Suprapubic skin (tissue), 3 donors: ENCODE results near the gene CENPO.

ENCODE experiments used
- EP300 ChIP-seq: sonication (generic); formaldehyde crosslinking; IDR thresholded peaks from one replicate; pipeline ENCODE4 v1.6.1; 2017; ENCODE audit warnings: antibody characterized with exemption
- POLR2A ChIP-seq, 2 donors: fragments of 450-650 bp; IDR thresholded peaks; one replicate each; pipeline ENCODE4 v1.6.1; 2017; ENCODE audit warnings: antibody characterized with exemption in 2 of 2, mild to moderate bottlenecking in 2 of 2, moderate library complexity in 2 of 2
- TF ChIP-seq, protein P1 (sequence below), 2 donors: fragments of 200-600 bp in 1 of 2; fragments of 450-650 bp in 1 of 2; sonication (generic) in 1 of 2; IDR thresholded peaks; one replicate each; pipeline ENCODE4 v1.5.1; 2016 to 2019; ENCODE audit warnings: antibody characterized with exemption in 2 of 2, mild to moderate bottlenecking in 1 of 2, moderate library complexity in 1 of 2

DNA sequence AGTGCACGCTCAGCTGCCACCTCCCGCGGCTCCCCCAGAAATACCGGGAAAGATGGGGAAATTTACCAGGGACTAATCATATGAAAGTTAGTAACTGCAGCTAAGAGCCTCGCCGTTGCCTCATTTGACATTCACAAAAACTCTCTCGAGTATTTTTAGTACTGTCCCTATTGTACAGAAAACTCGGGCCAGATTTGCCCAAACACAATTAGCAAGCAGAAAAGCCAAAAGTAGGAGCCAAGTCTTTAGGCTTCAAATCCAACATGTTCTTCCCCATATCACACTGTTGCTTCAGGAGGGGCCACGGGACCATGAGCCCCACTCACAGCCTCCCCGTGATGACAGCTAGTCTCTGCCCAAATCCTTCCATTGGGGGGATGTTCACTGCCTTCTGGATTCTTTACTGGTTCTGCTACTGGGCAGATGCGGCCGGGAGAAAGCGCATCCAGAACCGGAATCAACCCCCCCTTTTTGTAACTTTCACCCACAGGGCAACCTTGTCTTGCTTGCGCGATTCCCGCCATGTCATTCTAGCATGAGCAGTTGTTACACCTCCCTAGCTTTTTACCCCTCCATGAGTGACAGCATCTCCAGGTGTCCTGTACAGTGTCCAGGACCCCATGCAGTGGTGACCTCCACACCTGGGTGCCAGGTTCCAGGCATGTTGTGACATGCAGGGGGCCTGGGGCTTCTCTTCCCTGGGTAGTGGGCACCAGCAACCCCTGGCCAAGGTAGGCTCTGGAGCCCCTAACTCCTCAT, 35.2 kb downstream of the CENPO start:
- TF ChIP-seq, protein P1, sequence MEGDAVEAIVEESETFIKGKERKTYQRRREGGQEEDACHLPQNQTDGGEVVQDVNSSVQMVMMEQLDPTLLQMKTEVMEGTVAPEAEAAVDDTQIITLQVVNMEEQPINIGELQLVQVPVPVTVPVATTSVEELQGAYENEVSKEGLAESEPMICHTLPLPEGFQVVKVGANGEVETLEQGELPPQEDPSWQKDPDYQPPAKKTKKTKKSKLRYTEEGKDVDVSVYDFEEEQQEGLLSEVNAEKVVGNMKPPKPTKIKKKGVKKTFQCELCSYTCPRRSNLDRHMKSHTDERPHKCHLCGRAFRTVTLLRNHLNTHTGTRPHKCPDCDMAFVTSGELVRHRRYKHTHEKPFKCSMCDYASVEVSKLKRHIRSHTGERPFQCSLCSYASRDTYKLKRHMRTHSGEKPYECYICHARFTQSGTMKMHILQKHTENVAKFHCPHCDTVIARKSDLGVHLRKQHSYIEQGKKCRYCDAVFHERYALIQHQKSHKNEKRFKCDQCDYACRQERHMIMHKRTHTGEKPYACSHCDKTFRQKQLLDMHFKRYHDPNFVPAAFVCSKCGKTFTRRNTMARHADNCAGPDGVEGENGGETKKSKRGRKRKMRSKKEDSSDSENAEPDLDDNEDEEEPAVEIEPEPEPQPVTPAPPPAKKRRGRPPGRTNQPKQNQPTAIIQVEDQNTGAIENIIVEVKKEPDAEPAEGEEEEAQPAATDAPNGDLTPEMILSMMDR (IDR thresholded peaks at IDR 0.05) = no peak
- TF ChIP-seq POLR2A (IDR thresholded peaks at IDR 0.05) = no peak
- TF ChIP-seq EP300 = no peak
